ENCODE data around the gene CFH. TPM values are rescaled to one million over a fixed set of nuclear protein-coding genes. Genes with fewer than 3 reads are reported as not detected.

The CFH gene
- total and polyA plus RNA-seq, 10 of the 15 experiments (the other 5 are each of a cell fraction or from before 2014, with no cell fraction given), result 0.46 TPM; not detected in 9

DNA sequence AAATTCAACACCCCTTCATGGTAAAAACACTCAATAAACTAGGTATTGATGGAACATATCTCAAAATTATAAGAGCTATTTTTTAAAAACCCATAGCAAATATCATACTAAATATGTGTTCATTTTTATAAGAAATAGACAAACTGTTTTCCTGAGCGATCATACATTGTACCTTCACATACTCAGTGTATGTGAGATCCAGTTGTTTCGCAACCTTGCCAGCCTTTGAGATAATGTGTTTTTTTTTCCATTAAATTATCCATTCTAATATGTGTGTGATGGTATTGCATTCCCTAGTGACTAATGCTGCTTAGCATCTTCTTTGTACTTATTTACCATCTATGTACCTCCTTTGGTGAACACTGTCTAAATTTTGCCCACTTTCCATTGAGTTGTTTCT lies 47.1 kb downstream of the CFH start (continued):
- TF ChIP-seq, protein P1, sequence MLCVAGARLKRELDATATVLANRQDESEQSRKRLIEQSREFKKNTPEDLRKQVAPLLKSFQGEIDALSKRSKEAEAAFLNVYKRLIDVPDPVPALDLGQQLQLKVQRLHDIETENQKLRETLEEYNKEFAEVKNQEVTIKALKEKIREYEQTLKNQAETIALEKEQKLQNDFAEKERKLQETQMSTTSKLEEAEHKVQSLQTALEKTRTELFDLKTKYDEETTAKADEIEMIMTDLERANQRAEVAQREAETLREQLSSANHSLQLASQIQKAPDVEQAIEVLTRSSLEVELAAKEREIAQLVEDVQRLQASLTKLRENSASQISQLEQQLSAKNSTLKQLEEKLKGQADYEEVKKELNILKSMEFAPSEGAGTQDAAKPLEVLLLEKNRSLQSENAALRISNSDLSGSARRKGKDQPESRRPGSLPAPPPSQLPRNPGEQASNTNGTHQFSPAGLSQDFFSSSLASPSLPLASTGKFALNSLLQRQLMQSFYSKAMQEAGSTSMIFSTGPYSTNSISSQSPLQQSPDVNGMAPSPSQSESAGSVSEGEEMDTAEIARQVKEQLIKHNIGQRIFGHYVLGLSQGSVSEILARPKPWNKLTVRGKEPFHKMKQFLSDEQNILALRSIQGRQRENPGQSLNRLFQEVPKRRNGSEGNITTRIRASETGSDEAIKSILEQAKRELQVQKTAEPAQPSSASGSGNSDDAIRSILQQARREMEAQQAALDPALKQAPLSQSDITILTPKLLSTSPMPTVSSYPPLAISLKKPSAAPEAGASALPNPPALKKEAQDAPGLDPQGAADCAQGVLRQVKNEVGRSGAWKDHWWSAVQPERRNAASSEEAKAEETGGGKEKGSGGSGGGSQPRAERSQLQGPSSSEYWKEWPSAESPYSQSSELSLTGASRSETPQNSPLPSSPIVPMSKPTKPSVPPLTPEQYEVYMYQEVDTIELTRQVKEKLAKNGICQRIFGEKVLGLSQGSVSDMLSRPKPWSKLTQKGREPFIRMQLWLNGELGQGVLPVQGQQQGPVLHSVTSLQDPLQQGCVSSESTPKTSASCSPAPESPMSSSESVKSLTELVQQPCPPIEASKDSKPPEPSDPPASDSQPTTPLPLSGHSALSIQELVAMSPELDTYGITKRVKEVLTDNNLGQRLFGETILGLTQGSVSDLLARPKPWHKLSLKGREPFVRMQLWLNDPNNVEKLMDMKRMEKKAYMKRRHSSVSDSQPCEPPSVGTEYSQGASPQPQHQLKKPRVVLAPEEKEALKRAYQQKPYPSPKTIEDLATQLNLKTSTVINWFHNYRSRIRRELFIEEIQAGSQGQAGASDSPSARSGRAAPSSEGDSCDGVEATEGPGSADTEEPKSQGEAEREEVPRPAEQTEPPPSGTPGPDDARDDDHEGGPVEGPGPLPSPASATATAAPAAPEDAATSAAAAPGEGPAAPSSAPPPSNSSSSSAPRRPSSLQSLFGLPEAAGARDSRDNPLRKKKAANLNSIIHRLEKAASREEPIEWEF (IDR thresholded peaks at IDR 0.05; ENCODE audit: insufficient replicate concordance, low read depth, low read length), result no peak
- TF ChIP-seq POLR2AphosphoS5 (IDR thresholded peaks at IDR 0.05; ENCODE audit: low read length), result no peak
- TF ChIP-seq NFYB (IDR thresholded peaks at IDR 0.05; ENCODE audit: insufficient read depth, low read depth, low read length), result no peak
- TF ChIP-seq BMI1 (IDR thresholded peaks at IDR 0.05; ENCODE audit: borderline replicate concordance), result no peak
- no peak for TF ChIP-seq RAD21 (IDR thresholded peaks at IDR 0.05; ENCODE audit: insufficient read depth, low read depth, low read length)
- TF ChIP-seq ATF3 (IDR thresholded peaks at IDR 0.05; ENCODE audit: borderline replicate concordance, extremely low read depth, low read depth, low read length), result no peak

DNA sequence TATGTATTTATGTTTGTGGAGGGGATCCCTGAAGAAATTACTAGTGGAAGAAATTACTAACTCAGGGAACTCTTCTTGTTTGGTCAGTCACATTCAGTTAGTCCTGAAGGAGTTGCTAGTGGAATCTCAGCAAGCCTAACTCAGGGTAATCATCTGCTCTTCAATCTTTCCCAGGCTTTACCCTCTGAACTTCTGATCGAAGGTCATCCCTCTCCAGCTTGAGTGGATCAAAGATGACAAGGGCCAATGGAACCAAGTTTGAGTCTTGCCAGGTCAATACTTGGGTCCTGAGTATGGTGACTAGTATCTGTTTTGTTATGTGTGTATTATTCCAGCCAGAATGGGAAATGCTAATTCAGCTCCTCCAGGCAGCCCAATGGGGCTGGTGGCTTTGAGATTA lies 49.3 kb downstream of the CFH start:
- no peak overlapping the region for H3K4me3 ChIP-seq
- H3K27ac ChIP-seq (ENCODE audit: control insufficient read depth, insufficient read depth), result no peak overlapping the region
- no peaks in the 10 kb centered on the region for H3K9me3 ChIP-seq (replicated peaks; ENCODE audit: control insufficient read depth, insufficient read depth, low read length)
- H3K36me3 ChIP-seq (ENCODE audit: control insufficient read depth in 2 of 2, insufficient read depth in 2 of 2, low read length in 1 of 2), result no peaks in the 10 kb centered on the region
- 0% methylated on average over 1 of the region's 1 CpG for WGBS (ENCODE audit: insufficient coverage, insufficient replicate concordance, low lambda C conversion rate, missing lambda C conversion rate)
- H2AFZ ChIP-seq (ENCODE audit: control insufficient read depth, low read depth, low read length), result no peak overlapping the region
- H3K4me1 ChIP-seq (ENCODE audit: control insufficient read depth, insufficient read depth, low read length), result no peaks in the 10 kb centered on the region
- ChIA-PET CTCF (interaction anchor here (0.6 kb wide), 1 partner anchor 1075 kb away, joined by 3 read pairs; no protein-coding TSS in a partner anchor), SMC1A (ENCODE audit: uncharacterized antibody, unreplicated experiment) (no interaction called here), POLR2A (no interaction called here), RAD21 (ENCODE audit: unreplicated experiment) (no interaction called here)
- no peak for TF ChIP-seq ZNF384 (IDR thresholded peaks at IDR 0.05; ENCODE audit: borderline replicate concordance, low read depth, low read length)
- TF ChIP-seq TBL1XR1 (IDR thresholded peaks at IDR 0.05; ENCODE audit: low read depth, low read length), result no peak
- no peak for TF ChIP-seq ELK1 (IDR thresholded peaks at IDR 0.05; ENCODE audit: low read depth, low read length)
- TF ChIP-seq SREBF2 (IDR thresholded peaks at IDR 0.05; ENCODE audit: low read length), result no peak
- TF ChIP-seq RELA (IDR thresholded peaks at IDR 0.05; ENCODE audit: borderline replicate concordance, partially characterized antibody), result no peak
- TF ChIP-seq NR2C2 (IDR thresholded peaks at IDR 0.05; ENCODE audit: borderline replicate concordance, control insufficient read depth, insufficient read length, low read depth), result no peak
- TF ChIP-seq SIX5 (IDR thresholded peaks at IDR 0.05; ENCODE audit: low read depth, low read length, severe bottlenecking), result no peak
- TF ChIP-seq EGR1 (IDR thresholded peaks at IDR 0.05; ENCODE audit: borderline replicate concordance in 1 of 2, low read depth in 2 of 2, low read length in 2 of 2), result no peak
- no peak for TF ChIP-seq BACH1 (IDR thresholded peaks at IDR 0.05; ENCODE audit: borderline replicate concordance)
- no peaks in the 10 kb centered on the region for H3K27me3 ChIP-seq (replicated peaks in 1 of 2; ENCODE audit: control insufficient read depth in 2 of 2, insufficient read depth in 2 of 2, low read length in 1 of 2)
- H3K79me2 ChIP-seq (ENCODE audit: control insufficient read depth, insufficient read depth, low read length), result no peaks in the 10 kb centered on the region
- no peaks in the 10 kb centered on the region for H4K20me1 ChIP-seq (ENCODE audit: control insufficient read depth, insufficient read depth)
- ATAC-seq (no peak), FAIRE-seq (no peak), DNase-seq (ENCODE audit: low read depth, low spot score) (no peak)
- no peak overlapping the region for H3K9ac ChIP-seq (ENCODE audit: control insufficient read depth, insufficient read depth, low read length)
- BruUV-seq (replicated peaks), result no TSS peak
- intact Hi-C loops (cut with micrococcal nuclease; ENCODE audit: unreplicated experiment), result no loop called here
- in situ Hi-C loops (cut with MboI), result no loop called here
- no peak overlapping the region for H3K4me2 ChIP-seq (ENCODE audit: control insufficient read depth, insufficient read depth)

All from GM12878 (cell line).